ENCODE measurements around the gene VAMP2. TPM values are rescaled to one million over a fixed set of nuclear protein-coding genes. Genes with fewer than 3 reads are reported as not detected.

The VAMP2 gene
- total and polyA plus RNA-seq, 9 of the 15 experiments (the other 6 are each of a cell fraction or from before 2014, with no cell fraction given): 2.3 to 31.8 (median 6.0) TPM

DNA sequence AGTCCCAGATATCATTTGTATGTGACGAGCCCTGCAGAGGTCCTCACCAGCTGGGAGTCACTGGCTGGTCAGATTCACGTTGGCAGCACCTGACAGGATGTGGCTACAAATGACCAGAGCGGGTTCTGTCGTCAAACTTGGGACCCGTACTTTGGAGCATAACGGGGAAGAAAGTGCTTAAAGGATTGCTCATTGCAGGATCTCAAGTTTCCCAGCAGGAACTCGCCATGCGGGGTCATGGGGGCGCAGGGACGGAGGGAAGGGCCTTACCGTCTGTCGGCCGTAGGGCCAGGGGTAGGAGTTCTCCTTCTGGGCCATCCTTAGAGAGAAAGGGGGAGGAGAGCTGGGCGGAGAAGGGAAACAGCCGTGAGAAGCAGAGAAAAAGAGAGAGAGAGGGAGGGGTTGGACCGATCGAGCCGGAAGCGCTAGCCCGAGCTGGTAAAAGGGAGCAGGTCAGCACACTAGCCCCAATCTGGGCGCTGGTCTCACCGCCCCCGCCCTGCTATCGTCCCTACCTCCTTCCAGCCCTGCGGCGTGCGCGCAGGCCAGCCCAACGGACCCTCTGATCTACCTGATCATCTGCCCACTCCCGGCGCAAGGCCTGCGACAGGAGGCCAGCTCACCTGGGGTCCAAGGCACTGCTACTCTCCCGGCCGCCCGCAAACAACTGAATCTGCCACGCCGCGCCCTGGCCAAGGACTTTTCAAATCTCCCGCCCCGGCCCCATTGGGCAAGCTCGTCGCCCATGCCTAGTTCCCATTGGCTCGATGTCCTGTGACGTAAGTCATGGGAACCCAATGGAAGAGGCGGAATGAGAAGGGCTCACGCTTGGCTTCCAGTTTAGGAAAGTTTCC is 47.4 kb upstream of the VAMP2 start, which contains the start of gene AURKB (continued):
- TF ChIP-seq, protein P1, sequence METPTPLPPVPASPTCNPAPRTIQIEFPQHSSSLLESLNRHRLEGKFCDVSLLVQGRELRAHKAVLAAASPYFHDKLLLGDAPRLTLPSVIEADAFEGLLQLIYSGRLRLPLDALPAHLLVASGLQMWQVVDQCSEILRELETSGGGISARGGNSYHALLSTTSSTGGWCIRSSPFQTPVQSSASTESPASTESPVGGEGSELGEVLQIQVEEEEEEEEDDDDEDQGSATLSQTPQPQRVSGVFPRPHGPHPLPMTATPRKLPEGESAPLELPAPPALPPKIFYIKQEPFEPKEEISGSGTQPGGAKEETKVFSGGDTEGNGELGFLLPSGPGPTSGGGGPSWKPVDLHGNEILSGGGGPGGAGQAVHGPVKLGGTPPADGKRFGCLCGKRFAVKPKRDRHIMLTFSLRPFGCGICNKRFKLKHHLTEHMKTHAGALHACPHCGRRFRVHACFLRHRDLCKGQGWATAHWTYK (CRISPR knock-in tag; IDR thresholded peaks at IDR 0.05): 0 out of 2 replicates have a peak, but pooled peaks have one; percentile 40
- no peak for TF ChIP-seq IFI16 (CRISPR knock-in tag; IDR thresholded peaks at IDR 0.05)
- TF ChIP-seq, protein P2, sequence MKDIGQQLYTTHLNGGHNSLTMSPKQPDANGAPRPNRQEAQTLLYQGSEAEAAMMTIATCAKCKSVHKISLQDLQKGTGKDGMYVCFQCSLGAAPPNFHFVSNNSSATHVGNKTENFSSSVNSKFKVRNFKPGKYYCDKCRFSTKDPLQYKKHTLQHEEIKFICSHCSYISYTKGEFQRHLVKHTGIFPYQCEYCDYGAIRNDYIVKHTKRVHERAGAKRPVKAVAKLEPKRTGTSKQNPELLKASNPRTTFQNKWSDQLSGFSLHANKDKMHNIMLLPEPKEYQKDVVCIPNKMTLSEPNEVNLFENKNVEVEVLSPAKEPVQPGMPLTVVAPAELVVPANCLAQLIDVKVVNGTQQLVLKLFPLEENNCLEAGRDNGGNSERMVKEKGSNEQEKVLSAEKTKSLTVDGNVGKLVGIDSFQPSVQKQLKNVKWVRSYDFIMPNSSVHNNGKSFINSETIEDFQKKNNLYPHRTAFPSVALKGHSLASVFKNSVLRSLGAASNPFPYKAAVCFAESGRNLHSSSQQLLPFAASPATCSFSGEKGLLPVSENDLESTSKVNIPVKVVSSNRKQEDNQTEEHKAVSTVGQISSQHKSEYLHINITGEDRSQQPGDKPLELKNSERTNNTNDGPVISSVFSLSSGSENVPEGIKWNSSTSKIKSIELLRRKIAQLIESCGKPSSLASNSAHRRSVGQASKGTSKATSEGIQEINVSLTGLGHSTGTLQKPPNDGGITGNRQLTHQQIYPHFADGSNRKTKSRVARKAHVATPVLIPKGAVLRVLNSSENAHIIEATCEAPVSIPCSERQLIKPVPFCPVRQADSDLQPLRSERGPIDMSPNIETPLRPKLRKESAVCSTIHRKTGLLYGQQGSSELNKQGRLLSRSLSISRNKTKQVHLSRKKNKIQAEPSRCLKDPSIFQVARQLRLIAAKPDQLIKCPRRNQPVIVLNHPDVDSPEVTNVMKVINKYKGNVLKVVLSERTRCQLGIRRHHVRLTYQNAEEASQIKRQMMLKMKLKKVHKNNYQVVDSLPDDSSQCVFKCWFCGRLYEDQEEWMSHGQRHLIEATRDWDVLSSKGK (CRISPR knock-in tag; IDR thresholded peaks at IDR 0.05): no peak
- no peak for TF ChIP-seq DNMT1 (IDR thresholded peaks at IDR 0.05)
- TF ChIP-seq RAD51 (IDR thresholded peaks at IDR 0.05; ENCODE audit: borderline replicate concordance, low read depth): no peak
- peak; percentile 90 for TF ChIP-seq SUPT5H (IDR thresholded peaks at IDR 0.05)
- no peak for TF ChIP-seq NFE2L1 (tag; IDR thresholded peaks at IDR 0.05; ENCODE audit: borderline replicate concordance, low read depth)
- no peak for TF ChIP-seq RBM14 (IDR thresholded peaks at IDR 0.05; ENCODE audit: borderline replicate concordance, insufficient read depth, low read depth, low read length)
- TF ChIP-seq POLR2A (conservative IDR thresholded peaks at IDR 0.05): peak; percentile 95
- TF ChIP-seq HSF4 (CRISPR knock-in tag; IDR thresholded peaks at IDR 0.05; ENCODE audit: borderline replicate concordance): no peak
- TF ChIP-seq, protein P3, sequence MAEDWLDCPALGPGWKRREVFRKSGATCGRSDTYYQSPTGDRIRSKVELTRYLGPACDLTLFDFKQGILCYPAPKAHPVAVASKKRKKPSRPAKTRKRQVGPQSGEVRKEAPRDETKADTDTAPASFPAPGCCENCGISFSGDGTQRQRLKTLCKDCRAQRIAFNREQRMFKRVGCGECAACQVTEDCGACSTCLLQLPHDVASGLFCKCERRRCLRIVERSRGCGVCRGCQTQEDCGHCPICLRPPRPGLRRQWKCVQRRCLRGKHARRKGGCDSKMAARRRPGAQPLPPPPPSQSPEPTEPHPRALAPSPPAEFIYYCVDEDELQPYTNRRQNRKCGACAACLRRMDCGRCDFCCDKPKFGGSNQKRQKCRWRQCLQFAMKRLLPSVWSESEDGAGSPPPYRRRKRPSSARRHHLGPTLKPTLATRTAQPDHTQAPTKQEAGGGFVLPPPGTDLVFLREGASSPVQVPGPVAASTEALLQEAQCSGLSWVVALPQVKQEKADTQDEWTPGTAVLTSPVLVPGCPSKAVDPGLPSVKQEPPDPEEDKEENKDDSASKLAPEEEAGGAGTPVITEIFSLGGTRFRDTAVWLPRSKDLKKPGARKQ (CRISPR knock-in tag; IDR thresholded peaks at IDR 0.05): no peak
- TF ChIP-seq MTA1 (IDR thresholded peaks at IDR 0.05; ENCODE audit: borderline replicate concordance): no peak
- TF ChIP-seq ZNF217 (CRISPR knock-in tag; IDR thresholded peaks at IDR 0.05): no peak
- TF ChIP-seq SMARCB1 (IDR thresholded peaks at IDR 0.05; ENCODE audit: insufficient read length, low read depth): no peak
- no peak for TF ChIP-seq MED1 (CRISPR knock-in tag; IDR thresholded peaks at IDR 0.05; ENCODE audit: borderline replicate concordance)
- no peak for TF ChIP-seq NELFE (IDR thresholded peaks at IDR 0.05; ENCODE audit: insufficient read depth, insufficient read length)
- TF ChIP-seq, protein P4, sequence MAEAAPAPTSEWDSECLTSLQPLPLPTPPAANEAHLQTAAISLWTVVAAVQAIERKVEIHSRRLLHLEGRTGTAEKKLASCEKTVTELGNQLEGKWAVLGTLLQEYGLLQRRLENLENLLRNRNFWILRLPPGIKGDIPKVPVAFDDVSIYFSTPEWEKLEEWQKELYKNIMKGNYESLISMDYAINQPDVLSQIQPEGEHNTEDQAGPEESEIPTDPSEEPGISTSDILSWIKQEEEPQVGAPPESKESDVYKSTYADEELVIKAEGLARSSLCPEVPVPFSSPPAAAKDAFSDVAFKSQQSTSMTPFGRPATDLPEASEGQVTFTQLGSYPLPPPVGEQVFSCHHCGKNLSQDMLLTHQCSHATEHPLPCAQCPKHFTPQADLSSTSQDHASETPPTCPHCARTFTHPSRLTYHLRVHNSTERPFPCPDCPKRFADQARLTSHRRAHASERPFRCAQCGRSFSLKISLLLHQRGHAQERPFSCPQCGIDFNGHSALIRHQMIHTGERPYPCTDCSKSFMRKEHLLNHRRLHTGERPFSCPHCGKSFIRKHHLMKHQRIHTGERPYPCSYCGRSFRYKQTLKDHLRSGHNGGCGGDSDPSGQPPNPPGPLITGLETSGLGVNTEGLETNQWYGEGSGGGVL (CRISPR knock-in tag; IDR thresholded peaks at IDR 0.05): no peak
